Chondrocyte (in vitro differentiated cells): ENCODE data around the gene SMCHD1. TPM values are rescaled to one million over a fixed set of nuclear protein-coding genes. Genes with fewer than 3 reads are reported as not detected.

Experiments used
- DNase-seq: peaks from one replicate; pipeline ENCODE4 v3.0.0; 2021; ENCODE audit warnings: mixed read lengths, low spot score
- H3K27ac Mint-ChIP-seq: one replicate; pipeline ENCODE4 v1.8.0; 2021; ENCODE audit warnings: mild to moderate bottlenecking, moderate library complexity, mixed read lengths; ENCODE audit not compliant: unreplicated experiment
- H3K27me3 Mint-ChIP-seq: 2 replicates; pipeline ENCODE4 v1.8.0; 2021; ENCODE audit warnings: low read depth, mixed read lengths
- H3K36me3 Mint-ChIP-seq: 2 replicates; pipeline ENCODE4 v1.8.0; 2021; ENCODE audit warnings: low read depth, mixed read lengths
- H3K4me1 Mint-ChIP-seq: 2 replicates; pipeline ENCODE4 v1.8.0; 2021; ENCODE audit warnings: low read depth, mild to moderate bottlenecking, mixed read lengths
- H3K4me3 Mint-ChIP-seq: one replicate; pipeline ENCODE4 v1.8.0; 2021; ENCODE audit warnings: mild to moderate bottlenecking, moderate library complexity, mixed read lengths; ENCODE audit not compliant: unreplicated experiment
- H3K9me3 Mint-ChIP-seq: 2 replicates; pipeline ENCODE4 v1.8.0; 2021; ENCODE audit warnings: low read depth, mixed read lengths
- CTCF ChIP-seq: fragments of 200-600 bp; sonication (generic); IDR thresholded peaks from 2 replicates; pipeline ENCODE4 v1.5.0; 2021; ENCODE audit warnings: antibody characterized with exemption, mild to moderate bottlenecking, moderate library complexity
- total RNA-seq: library from RNA; stranded (reverse); gene quantifications from 3 replicates; pipeline ENCODE4 v1.2.1, GENCODE V29; 2021

SMCHD1 gene
- total RNA-seq, 1 donor from 2014 or later: 27.3 TPM

- Mint-ChIP-seq H3K27me3 (peaks cover 3% of the 10 kb centered on the region), H3K27ac (no peak overlapping the region), H3K4me1 (peaks cover 14% of the 10 kb centered on the region), H3K9me3 (no peaks in the 10 kb centered on the region), H3K36me3 (no peaks in the 10 kb centered on the region), H3K4me3 (no peak overlapping the region)
- DNase-seq: no peak
- no peak for TF ChIP-seq CTCF
Observed at GRCh38 chr18:2651981-2652380, 3.5 kb upstream of the SMCHD1 start.

GRCh38 chr18:2653467-2653866 lies 2.1 kb upstream of the SMCHD1 start:
- no peak for TF ChIP-seq CTCF
- DNase-seq: no peak
- no peaks in the 10 kb centered on the region for H3K9me3 Mint-ChIP-seq
- peaks cover 28% of the 10 kb centered on the region for H3K4me1 Mint-ChIP-seq
- H3K27ac Mint-ChIP-seq: no peak overlapping the region
- H3K36me3 Mint-ChIP-seq: no peaks in the 10 kb centered on the region
- peaks cover 3% of the 10 kb centered on the region for H3K27me3 Mint-ChIP-seq
- H3K4me3 Mint-ChIP-seq: no peak overlapping the region

- Mint-ChIP-seq H3K4me3 (peak overlapping the region; percentile 84), H3K9me3 (no peaks in the 10 kb centered on the region), H3K27ac (peak overlapping the region; percentile 88), H3K36me3 (no peaks in the 10 kb centered on the region), H3K27me3 (peaks cover 3% of the 10 kb centered on the region), H3K4me1 (peaks cover 29% of the 10 kb centered on the region)
- DNase-seq: no peak
- TF ChIP-seq CTCF: no peak
Observed at GRCh38 chr18:2654169-2654927, 1.2 kb upstream of the SMCHD1 start.

- Mint-ChIP-seq H3K36me3 (no peaks in the 10 kb centered on the region), H3K9me3 (no peaks in the 10 kb centered on the region), H3K27ac (peak overlapping the region; percentile 88), H3K27me3 (peaks cover 3% of the 10 kb centered on the region), H3K4me1 (peaks cover 29% of the 10 kb centered on the region), H3K4me3 (peak overlapping the region; percentile 84)
- no peak for DNase-seq
- TF ChIP-seq CTCF: no peak
Observed at GRCh38 chr18:2654928-2655177, 673 bp upstream of the SMCHD1 start.

GRCh38 chr18:2655954-2656236 lies 369 bp downstream of the SMCHD1 start:
- peak; percentile 40 for TF ChIP-seq CTCF
- Mint-ChIP-seq H3K27me3 (peaks cover 3% of the 10 kb centered on the region), H3K9me3 (peaks cover 2% of the 10 kb centered on the region), H3K27ac (peak overlapping the region; percentile 93), H3K4me3 (peak overlapping the region; percentile 93), H3K36me3 (no peaks in the 10 kb centered on the region), H3K4me1 (peaks cover 30% of the 10 kb centered on the region)
- DNase-seq: peak; percentile 93
